Measurements from ENCODE around the gene FECH.

The FECH gene, protein sequence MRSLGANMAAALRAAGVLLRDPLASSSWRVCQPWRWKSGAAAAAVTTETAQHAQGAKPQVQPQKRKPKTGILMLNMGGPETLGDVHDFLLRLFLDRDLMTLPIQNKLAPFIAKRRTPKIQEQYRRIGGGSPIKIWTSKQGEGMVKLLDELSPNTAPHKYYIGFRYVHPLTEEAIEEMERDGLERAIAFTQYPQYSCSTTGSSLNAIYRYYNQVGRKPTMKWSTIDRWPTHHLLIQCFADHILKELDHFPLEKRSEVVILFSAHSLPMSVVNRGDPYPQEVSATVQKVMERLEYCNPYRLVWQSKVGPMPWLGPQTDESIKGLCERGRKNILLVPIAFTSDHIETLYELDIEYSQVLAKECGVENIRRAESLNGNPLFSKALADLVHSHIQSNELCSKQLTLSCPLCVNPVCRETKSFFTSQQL

DNA sequence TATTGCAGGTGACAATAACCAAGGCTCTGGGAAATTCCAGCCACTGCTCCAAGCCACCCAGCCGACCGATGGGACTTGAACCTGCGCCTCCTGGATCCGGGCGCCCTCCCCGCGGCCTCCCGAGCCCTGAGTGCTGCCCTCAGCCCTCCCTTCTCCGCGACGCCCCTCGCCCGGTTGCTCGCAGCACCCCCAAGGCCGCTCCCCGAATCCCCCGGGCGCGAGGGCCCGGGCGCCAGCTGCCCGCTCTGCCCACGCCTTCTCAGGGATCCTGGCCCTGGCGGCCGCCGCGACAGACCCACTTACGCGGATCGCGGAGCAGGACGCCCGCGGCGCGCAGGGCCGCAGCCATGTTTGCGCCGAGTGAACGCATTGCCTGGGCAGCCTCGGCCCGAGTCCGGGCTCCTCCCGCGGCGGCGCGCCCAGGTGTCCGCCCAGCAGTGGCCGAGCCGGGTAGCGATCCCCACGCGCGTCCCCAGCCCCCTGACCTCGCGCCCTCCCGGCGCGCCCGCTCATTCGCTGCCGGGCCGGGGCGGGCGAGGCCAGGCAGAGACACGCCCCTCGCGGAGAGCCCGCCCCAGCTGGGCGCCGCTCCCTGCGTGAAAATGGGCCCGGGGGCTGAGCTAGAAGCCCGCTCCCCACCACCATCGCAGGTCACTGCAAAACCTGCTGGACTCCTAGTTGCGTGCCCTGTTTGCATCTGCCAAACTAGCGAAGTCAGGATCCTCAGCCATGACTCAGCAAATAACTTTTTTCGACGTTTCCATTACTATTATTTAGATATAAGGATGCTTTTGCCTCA is at the start of gene FECH:
FECH (minus strand) TSS at position 452 of the 799 bp plus-strand sequence; CDS start at position 370, 82 bp downstream.
- Histone ChIP-seq H3K27me3 (ENCODE audit: control insufficient read depth in 2 of 2, insufficient read depth in 2 of 2, low read length in 2 of 2) (no peaks in the 10 kb centered on the region), H3K36me3 (ENCODE audit: control insufficient read depth in 2 of 2, insufficient read depth in 2 of 2, low read length in 2 of 2) (no peaks in the 10 kb centered on the region), H3K4me3 (ENCODE audit: low read length in 2 of 2) (peak within 1 kb of the TSS; percentile 88 to 90), H3K27ac (ENCODE audit: low read depth in 2 of 2, low read length in 2 of 2) (peak within 1 kb of the TSS; percentile 78 to 84), H3K9ac (ENCODE audit: low read depth in 1 of 2, low read length in 2 of 2) (peak within 1 kb of the TSS; percentile 72 to 92), H3K4me1 (ENCODE audit: control insufficient read depth in 2 of 2, insufficient read depth in 2 of 2, low read length in 2 of 2) (peaks cover 10 to 12% of the 10 kb centered on the region in 2 donors), H3K9me3 (ENCODE audit: control insufficient read depth in 2 of 2, low read length in 2 of 2) (no peaks in the 10 kb centered on the region)

DNA sequence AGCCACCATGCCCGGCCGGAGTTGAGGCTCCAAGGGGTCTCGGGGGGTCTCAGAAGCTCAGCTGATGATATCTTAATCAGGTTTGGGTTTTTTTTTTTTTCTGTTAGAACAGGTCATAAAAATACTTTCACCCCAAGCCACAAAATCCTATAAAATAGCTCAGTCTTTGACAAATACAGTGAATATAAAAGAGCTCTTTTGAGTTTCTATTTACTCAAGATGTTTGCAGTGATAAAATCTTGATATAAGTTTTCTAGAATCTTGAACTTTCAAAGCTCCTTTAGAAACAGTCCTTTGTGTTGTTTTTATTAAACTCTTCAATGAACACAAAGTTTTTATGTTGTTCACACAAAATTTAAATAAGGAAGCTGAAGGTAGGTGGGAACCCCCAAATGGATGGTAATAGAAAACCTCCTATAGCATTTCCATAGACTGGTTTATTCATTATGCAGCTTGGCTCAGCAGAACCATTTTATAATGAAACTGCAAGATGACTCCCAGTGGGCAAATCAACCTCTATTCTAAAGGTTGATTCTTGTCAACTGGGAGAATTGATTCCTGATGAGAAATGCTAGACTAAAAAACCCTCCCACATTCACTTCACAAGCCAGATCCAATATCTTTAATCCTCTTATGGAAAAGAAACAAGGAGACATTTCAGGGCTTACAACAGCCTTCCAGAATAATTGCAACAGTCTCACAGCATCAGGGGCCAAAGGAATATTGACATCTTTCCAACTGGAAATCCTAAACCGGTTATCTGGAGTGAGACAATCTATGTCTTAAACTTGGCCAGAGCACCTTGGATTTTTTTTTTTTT is 48.7 kb upstream of the FECH start:
- H3K9ac ChIP-seq (ENCODE audit: low read depth in 1 of 2, low read length in 2 of 2) = no peak overlapping the region

DNA sequence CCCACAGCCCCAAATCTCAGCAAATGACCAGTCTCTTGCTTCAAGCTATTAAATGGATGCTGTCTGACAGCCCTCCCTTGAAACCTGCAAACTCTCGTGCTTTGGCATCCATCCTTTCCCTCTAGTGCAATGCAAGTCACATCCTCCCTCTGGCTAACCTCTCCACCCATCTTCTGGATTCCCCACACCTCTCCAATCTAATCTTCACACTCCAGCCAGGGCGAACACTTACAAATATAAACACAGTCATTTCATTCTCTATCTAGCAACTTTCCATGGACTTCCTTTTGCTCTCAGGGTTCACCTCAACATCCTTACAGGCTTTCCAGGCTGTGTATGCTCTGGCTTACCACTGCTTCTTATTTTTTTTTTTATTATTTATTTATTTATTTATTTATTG is 45.2 kb upstream of the FECH start:
- Histone ChIP-seq H3K27me3 (ENCODE audit: control insufficient read depth in 2 of 2, insufficient read depth in 2 of 2, low read length in 2 of 2) (no peaks in the 10 kb centered on the region), H3K4me1 (ENCODE audit: control insufficient read depth in 2 of 2, insufficient read depth in 2 of 2, low read length in 2 of 2) (peaks cover 3% of the 10 kb centered on the region in 2 donors), H3K9me3 (ENCODE audit: control insufficient read depth in 2 of 2, low read length in 2 of 2) (no peaks in the 10 kb centered on the region), H3K36me3 (ENCODE audit: control insufficient read depth in 2 of 2, insufficient read depth in 2 of 2, low read length in 2 of 2) (no peaks in the 10 kb centered on the region), H3K4me3 (ENCODE audit: low read length in 2 of 2) (no peak overlapping the region), H3K27ac (ENCODE audit: low read depth in 2 of 2, low read length in 2 of 2) (no peak overlapping the region), H3K9ac (ENCODE audit: low read depth in 1 of 2, low read length in 2 of 2) (no peak overlapping the region)

More for the DNA sequence above, 48.7 kb upstream of the FECH start:
- H3K9me3 ChIP-seq (ENCODE audit: control insufficient read depth in 2 of 2, low read length in 2 of 2) = no peaks in the 10 kb centered on the region
- peaks cover 3% of the 10 kb centered on the region in 2 donors for H3K4me1 ChIP-seq (ENCODE audit: control insufficient read depth in 2 of 2, insufficient read depth in 2 of 2, low read length in 2 of 2)
- no peaks in the 10 kb centered on the region for H3K36me3 ChIP-seq (ENCODE audit: control insufficient read depth in 2 of 2, insufficient read depth in 2 of 2, low read length in 2 of 2)
- H3K4me3 ChIP-seq (ENCODE audit: low read length in 2 of 2) = no peak overlapping the region
- H3K27me3 ChIP-seq (ENCODE audit: control insufficient read depth in 2 of 2, insufficient read depth in 2 of 2, low read length in 2 of 2) = no peaks in the 10 kb centered on the region
- H3K27ac ChIP-seq (ENCODE audit: low read depth in 2 of 2, low read length in 2 of 2) = no peak overlapping the region

DNA sequence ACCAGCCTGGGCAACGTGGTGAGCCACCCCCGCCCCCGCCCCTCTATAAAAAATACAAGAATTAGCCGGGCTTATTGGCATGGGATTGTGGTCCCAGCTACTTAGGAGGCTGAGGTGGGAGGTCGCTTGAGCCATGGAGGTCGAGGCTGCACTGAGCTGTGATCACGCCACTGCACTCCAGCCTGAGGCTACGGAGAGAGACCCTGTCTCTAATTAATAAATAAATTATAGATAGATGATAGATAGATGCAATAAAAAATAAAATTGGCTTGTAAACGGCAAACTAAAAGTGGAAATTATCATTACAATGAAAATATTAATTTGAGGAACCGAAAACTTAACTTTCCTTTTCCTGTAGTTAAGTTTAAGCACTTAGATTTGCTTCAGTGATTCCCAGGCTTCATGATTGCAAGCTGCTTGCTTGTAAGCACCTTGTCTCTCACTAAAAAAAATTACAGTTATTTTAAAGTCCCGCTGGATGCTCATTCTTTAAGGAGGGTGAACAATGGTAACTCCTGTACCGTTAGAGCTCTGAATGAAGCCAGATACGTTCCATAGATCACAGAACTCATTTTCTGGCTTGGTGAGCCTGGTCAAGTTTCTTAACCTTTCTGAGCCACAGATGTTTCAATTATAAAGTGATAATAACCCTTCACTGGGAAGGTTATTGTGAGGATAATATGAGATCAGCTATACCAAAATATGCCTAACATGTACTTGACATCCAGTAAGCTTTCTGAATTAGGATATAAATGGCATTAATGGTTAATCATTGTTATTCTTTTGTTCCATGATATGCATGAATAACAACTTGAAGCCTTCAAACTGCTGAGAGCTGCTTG is 44.5 kb upstream of the FECH start:
- H3K36me3 ChIP-seq (ENCODE audit: control insufficient read depth in 2 of 2, insufficient read depth in 2 of 2, low read length in 2 of 2) = no peaks in the 10 kb centered on the region
- no peaks in the 10 kb centered on the region for H3K27me3 ChIP-seq (ENCODE audit: control insufficient read depth in 2 of 2, insufficient read depth in 2 of 2, low read length in 2 of 2)
- peak overlapping the region; percentile 77 to 86 for H3K9ac ChIP-seq (ENCODE audit: low read depth in 1 of 2, low read length in 2 of 2)
- no peaks in the 10 kb centered on the region for H3K9me3 ChIP-seq (ENCODE audit: control insufficient read depth in 2 of 2, low read length in 2 of 2)
- H3K4me1 ChIP-seq (ENCODE audit: control insufficient read depth in 2 of 2, insufficient read depth in 2 of 2, low read length in 2 of 2) = peaks cover 3% of the 10 kb centered on the region in 2 donors
- H3K27ac ChIP-seq (ENCODE audit: low read depth in 2 of 2, low read length in 2 of 2) = peak overlapping the region; percentile 74 to 81
- peak overlapping the region; percentile 84 to 95 for H3K4me3 ChIP-seq (ENCODE audit: low read length in 2 of 2)

DNA sequence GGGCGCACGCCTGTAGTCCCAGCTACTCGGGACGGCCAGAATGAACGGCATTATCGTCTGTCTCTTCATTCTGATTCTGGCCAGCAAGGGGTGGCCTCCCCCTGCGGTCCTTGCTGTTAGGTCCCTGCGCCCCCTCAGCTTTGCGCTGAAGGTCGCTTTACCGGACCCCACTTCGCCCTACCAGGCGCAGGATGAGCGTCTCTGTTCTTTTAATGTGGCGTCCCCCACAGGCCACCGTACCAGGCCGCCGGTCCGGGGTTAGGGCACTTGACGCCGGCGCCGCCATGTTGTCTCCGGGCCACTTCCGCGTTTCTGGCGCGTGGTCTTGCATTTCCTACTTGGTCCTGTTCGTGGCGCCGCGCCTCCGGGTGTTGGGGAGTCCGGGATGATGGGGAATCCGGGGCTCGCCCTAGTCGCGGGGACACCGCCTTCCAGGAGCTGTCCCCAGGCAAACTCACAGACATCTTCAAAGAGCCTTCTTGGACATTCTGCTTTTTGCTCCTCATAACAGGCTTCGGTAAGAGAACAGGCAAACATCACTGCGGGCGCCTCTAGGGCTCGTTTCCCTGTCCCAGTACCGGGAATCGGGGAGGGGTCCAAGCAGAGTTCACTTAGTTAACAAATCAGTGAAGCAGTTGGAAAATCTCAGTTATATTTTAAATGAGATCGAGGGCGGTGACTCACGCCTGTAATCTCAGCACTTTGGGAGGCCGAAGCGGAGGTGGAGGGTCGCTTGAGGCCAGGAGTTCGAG is 43.7 kb upstream of the FECH start:
- peaks cover 3% of the 10 kb centered on the region in 2 donors for H3K4me1 ChIP-seq (ENCODE audit: control insufficient read depth in 2 of 2, insufficient read depth in 2 of 2, low read length in 2 of 2)
- H3K36me3 ChIP-seq (ENCODE audit: control insufficient read depth in 2 of 2, insufficient read depth in 2 of 2, low read length in 2 of 2) = no peaks in the 10 kb centered on the region
- H3K9me3 ChIP-seq (ENCODE audit: control insufficient read depth in 2 of 2, low read length in 2 of 2) = no peaks in the 10 kb centered on the region

DNA sequence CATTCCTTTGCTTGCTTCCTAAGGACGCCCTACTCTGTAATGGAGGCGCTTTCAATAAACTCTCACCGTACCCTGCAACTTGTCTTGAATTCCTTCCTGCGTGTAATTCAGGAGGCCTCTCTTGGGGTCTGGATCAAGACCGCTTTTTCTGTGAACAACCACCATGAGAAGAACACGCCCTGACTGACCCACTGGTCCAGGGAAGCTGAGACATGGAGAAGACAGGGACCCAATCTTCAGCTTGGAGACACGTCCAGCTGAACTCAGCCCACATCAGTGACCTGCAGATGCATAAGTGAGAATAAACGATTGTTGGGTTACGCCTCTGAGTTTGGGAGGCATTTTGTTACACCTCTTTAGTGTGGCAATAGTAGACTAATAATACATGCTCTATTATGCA is 42.9 kb upstream of the FECH start:
- peak overlapping the region in 1 of 2 donors; percentile 86 for H3K9ac ChIP-seq (ENCODE audit: low read depth in 1 of 2, low read length in 2 of 2)
- H3K27ac ChIP-seq (ENCODE audit: low read depth in 2 of 2, low read length in 2 of 2) = no peak overlapping the region

More for the DNA sequence above, 43.7 kb upstream of the FECH start:
- peak overlapping the region; percentile 84 to 95 for H3K4me3 ChIP-seq (ENCODE audit: low read length in 2 of 2)
- H3K27me3 ChIP-seq (ENCODE audit: control insufficient read depth in 2 of 2, insufficient read depth in 2 of 2, low read length in 2 of 2) = no peaks in the 10 kb centered on the region
- peak overlapping the region; percentile 74 to 81 for H3K27ac ChIP-seq (ENCODE audit: low read depth in 2 of 2, low read length in 2 of 2)
- peak overlapping the region; percentile 77 to 86 for H3K9ac ChIP-seq (ENCODE audit: low read depth in 1 of 2, low read length in 2 of 2)

DNA sequence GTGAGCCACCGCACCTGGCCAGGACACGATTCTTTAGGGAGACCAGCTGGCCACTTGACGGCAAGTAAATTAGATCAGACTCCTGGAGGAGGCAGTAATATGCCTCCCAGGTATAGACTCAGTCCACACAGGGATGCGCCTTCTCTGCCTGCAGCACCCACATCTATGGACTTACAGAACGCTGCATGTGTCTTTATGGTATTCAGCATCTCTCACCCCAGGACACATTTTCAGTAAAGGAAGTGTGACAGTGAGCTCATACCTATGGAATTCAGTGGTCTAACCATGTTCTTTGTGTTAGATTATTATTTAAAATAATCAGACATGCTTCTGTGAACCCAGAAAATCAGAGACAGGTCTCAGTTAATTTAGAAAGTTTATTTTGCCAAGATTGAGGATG is 41.0 kb upstream of the FECH start:
- no peaks in the 10 kb centered on the region for H3K36me3 ChIP-seq (ENCODE audit: control insufficient read depth in 2 of 2, insufficient read depth in 2 of 2, low read length in 2 of 2)
- H3K4me1 ChIP-seq (ENCODE audit: control insufficient read depth in 2 of 2, insufficient read depth in 2 of 2, low read length in 2 of 2) = peaks cover 3 to 4% of the 10 kb centered on the region in 2 donors
- H3K27ac ChIP-seq (ENCODE audit: low read depth in 2 of 2, low read length in 2 of 2) = no peak overlapping the region
- H3K9me3 ChIP-seq (ENCODE audit: control insufficient read depth in 2 of 2, low read length in 2 of 2) = no peaks in the 10 kb centered on the region
- H3K9ac ChIP-seq (ENCODE audit: low read depth in 1 of 2, low read length in 2 of 2) = no peak overlapping the region
- no peak overlapping the region for H3K4me3 ChIP-seq (ENCODE audit: low read length in 2 of 2)
- no peaks in the 10 kb centered on the region for H3K27me3 ChIP-seq (ENCODE audit: control insufficient read depth in 2 of 2, insufficient read depth in 2 of 2, low read length in 2 of 2)

More for the DNA sequence above, 42.9 kb upstream of the FECH start:
- H3K36me3 ChIP-seq (ENCODE audit: control insufficient read depth in 2 of 2, insufficient read depth in 2 of 2, low read length in 2 of 2) = no peaks in the 10 kb centered on the region
- peak overlapping the region; percentile 84 to 95 for H3K4me3 ChIP-seq (ENCODE audit: low read length in 2 of 2)
- peaks cover 3% of the 10 kb centered on the region in 2 donors for H3K4me1 ChIP-seq (ENCODE audit: control insufficient read depth in 2 of 2, insufficient read depth in 2 of 2, low read length in 2 of 2)
- H3K9me3 ChIP-seq (ENCODE audit: control insufficient read depth in 2 of 2, low read length in 2 of 2) = no peaks in the 10 kb centered on the region
- no peaks in the 10 kb centered on the region for H3K27me3 ChIP-seq (ENCODE audit: control insufficient read depth in 2 of 2, insufficient read depth in 2 of 2, low read length in 2 of 2)

DNA sequence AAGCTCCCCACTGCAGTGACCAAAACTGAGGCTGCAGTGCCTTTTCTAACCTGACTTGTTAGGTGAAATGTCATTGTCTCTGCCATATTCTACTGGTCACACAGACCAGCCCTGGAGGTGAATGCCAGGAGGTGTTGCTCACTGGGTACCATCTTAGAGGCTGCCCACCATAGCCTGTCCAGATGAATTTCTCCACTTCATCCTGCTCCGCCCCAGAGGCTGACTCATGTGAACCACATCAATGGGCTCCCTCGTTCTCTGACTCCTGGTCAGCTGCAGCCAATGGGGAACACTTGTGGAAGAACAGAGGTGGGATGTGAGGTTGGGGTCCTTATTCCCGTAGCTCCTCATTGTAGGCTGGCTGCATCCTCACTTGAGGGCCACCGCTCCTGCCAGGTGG is 38.5 kb upstream of the FECH start:
- no peak overlapping the region for H3K27ac ChIP-seq (ENCODE audit: low read depth in 2 of 2, low read length in 2 of 2)
- no peak overlapping the region for H3K9ac ChIP-seq (ENCODE audit: low read depth in 1 of 2, low read length in 2 of 2)
- no peaks in the 10 kb centered on the region for H3K27me3 ChIP-seq (ENCODE audit: control insufficient read depth in 2 of 2, insufficient read depth in 2 of 2, low read length in 2 of 2)
- H3K36me3 ChIP-seq (ENCODE audit: control insufficient read depth in 2 of 2, insufficient read depth in 2 of 2, low read length in 2 of 2) = peaks cover 0 to 2% of the 10 kb centered on the region in 2 donors
- H3K4me3 ChIP-seq (ENCODE audit: low read length in 2 of 2) = no peak overlapping the region
- peaks cover 3 to 7% of the 10 kb centered on the region in 2 donors for H3K4me1 ChIP-seq (ENCODE audit: control insufficient read depth in 2 of 2, insufficient read depth in 2 of 2, low read length in 2 of 2)
- no peaks in the 10 kb centered on the region for H3K9me3 ChIP-seq (ENCODE audit: control insufficient read depth in 2 of 2, low read length in 2 of 2)

Data from mucosa of rectum (tissue), 2 donors.